NOMO-1 treated with dmso at 0.1 percent for 144 hours (cell line): Measurements from ENCODE around the gene SLC18A2.

ENCODE experiments used
- DNase-seq: peaks from one replicate; lab custom pipeline; 2025; ENCODE audit not compliant: unreplicated experiment; lab: John Stamatoyannopoulos, UW

Gene SLC18A2

DNA sequence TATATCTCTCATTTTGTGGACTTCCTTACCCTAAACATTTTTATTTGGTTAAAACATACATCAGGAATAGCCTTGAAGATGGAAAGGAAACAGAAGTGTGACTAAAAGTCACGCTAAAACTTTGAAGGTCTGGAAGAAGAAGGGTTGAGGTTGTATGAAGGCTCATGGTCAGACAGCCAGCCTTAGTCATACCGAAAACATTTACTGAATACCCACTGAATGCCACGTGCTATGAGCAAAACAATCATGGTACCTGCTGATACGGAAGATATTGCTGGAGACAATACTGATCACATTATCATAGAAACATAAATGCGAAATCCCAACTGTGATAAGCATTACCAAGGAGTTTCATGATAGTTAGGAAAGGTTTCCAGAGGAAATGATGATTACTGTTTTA lies 70.3 kb downstream of the SLC18A2 start:
- no peak for DNase-seq

GRCh38 chr10:117312430-117312829 lies 71.5 kb downstream of the SLC18A2 start:
- no peak for DNase-seq

DNA sequence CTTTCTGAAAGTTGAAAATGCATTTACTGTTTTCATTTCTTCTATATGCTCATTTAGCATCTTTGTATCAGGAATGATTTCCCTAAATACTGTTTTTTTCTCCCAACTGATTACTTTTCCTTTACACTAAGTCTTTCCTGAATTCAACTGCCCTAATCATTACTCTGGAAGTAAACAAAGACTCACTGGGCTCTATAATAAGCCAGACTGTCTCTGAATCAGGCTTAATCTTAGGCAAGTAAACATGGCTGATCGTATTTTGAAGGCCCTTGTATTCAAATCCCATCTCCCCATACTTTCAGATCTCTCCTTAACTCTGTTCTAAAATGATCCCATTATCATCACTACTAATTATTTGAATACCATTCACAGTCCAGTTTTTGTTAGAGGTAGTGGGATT lies 72.7 kb downstream of the SLC18A2 start:
- no peak for DNase-seq

DNA sequence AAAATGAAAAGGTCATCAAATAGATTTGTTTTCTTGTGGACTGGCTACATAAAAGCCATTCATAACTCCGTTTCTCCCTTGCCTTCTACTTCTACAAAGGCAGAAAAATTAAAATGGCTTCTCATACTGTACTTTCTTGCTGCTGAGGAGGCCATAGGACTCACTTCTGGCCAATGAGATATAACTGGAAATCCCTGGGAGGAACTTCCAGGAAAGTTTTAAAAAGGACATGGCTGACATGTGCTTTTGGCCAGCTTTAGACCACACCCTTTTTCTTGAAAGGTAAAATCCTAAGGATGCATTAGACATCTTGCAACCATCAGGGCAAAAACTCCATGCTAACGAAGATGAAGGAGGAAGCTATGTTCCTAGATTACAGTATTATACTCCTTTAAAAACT lies 75.8 kb downstream of the SLC18A2 start:
- no peak for DNase-seq

DNA sequence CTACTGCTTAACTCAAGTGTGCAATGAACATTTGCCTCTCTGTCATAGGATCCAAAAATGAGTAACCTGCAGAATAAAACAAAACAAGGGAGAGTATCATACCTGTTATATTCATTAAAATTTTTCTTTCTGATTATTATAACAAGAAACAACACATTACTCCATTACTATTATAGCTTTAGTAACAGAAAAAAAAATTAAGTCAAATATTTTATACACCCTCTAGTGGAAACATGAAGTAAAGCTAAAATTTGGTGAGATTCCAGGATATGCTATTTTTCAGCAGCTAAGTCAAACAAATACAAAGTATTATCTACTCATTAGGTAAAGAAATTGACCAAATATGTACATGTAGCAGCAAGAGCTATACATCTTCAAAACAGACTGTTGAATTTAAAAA lies 78.0 kb downstream of the SLC18A2 start:
- DNase-seq: no peak

DNA sequence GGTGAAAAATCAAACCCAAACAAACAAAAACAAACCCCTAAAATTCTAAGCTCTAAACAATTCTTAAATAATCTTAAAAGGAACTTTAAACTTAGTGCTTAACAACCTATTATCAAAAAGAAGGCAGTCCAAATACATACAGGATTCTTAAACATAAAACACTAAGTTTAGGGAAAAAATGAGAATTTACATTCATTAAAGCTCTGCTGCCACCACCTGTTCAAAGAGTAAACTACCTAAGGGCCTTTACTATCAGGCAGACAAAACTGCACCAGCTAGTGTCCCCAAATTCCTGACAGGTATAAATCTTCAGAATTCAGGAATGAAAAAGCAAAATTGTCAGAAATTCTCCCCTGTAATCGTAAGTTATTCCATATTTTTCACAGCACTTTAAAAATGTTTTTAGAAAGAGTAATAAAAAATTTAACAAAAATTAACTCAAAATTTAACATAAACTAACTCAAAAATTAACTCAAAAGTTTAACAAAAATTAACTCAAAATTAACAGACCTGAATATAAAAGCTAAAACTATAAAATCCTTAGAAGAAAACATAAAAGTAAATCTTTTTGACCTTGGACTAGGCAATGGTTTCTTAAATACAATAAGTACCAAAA lies 79.2 kb downstream of the SLC18A2 start:
- DNase-seq: no peak

GRCh38 chr10:117322260-117322659 lies 81.3 kb downstream of the SLC18A2 start:
- DNase-seq: no peak

- no peak for DNase-seq
Measured at GRCh38 chr10:117324367-117324766, 83.5 kb downstream of the SLC18A2 start.

DNA sequence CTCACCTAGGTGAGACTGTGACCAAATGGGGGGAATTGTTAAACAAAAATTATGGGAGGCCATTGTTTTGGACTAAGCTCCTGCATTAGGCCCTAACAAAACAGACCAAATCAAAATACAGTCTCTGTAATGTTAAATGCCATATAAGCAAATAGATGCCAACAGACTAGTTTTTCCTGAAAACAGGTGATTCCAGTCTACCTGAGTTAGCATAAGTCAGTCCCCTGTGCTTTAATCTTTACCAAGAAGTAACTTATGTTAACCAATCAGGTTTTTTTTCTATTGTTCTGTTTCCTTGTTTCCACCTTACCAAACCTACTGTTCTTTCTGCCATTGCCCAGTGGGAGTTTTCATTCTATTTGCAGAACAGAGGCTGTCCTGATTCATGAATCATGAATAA lies 86.3 kb downstream of the SLC18A2 start:
- no peak for DNase-seq
